GM19395 (cell line): ENCODE data around the gene EPS15.

Experiments used
- ATAC-seq: cut with Tn5 transposase; IDR thresholded peaks from one replicate; pipeline ENCODE4 v1.9.1; 2021; ENCODE audit warnings: mild to moderate bottlenecking, moderate library complexity; ENCODE audit not compliant: unreplicated experiment

EPS15 gene

GRCh38 chr1:51515982-51516648 lies 3.0 kb downstream of the EPS15 start:
- no peak for ATAC-seq

DNA sequence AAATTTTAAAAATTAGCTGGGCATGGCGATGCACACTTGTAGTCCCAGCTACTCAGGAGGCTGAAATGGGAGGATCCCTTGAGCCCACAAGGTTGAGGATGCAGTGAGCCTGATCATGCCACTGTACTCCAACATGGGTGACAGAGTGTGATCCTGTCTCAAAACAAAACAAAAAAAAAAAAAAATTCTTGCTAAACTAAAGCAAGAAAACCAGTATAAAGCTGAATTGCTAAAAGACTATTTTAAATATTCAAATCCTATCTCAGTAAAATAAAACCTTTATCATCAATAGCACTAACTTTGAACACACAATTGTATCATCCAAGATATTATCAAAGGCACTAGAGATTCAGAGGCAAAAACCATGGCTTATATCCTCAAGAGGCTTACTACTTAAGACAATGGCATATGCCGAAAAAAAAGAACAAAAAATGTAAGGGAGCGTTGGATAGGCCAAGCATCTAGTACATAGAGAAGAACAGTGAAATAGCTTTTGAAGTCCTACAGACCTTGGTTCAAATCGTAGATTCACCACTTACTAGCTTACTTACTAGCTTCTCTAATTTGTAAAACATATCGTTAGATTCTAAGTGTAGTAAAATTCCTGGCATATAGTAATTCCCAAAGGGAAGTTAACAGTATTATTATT lies 3.6 kb downstream of the EPS15 start:
- ATAC-seq: no peak

GRCh38 chr1:51514733-51515132 lies 4.3 kb downstream of the EPS15 start:
- no peak for ATAC-seq

GRCh38 chr1:51512606-51513005 lies 6.5 kb downstream of the EPS15 start:
- ATAC-seq: peak; percentile 38

DNA sequence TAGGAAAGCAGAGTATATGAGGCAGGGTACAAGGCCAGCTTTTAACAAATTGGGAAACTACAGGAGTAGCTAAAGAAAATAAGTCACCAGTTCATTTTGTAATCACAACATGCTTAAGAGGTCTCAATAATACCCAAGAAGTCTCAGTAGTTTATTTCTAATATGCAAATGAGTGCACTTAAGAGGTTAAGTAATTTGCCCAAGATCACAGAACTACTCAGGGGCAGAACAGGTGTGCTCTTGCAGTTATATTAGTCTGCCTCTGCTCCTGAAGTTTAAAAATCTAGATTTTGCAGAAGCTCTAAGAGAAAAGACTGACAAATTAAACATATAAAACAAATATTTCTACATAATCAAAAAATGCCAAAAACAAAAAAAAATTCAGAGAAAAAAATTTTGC lies 6.9 kb downstream of the EPS15 start:
- ATAC-seq: no peak

DNA sequence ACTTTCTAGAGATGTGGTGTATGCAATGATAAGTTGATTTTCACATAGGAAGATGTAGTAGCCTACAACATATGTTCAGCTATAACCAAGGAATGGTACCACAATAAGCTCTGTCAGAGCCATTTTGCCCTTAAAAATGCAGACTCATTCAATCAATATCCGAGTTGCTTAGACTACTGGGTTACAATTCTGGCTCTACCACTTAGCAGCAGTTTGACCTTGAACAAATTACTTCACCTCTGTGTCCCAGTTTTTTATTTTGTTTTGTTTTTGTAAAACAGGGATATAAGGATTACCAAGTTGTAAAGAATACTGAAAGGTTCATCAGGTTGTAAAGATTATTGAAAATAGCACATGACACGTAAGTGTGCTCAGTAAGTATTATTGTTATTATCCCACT lies 9.3 kb downstream of the EPS15 start:
- ATAC-seq: no peak

DNA sequence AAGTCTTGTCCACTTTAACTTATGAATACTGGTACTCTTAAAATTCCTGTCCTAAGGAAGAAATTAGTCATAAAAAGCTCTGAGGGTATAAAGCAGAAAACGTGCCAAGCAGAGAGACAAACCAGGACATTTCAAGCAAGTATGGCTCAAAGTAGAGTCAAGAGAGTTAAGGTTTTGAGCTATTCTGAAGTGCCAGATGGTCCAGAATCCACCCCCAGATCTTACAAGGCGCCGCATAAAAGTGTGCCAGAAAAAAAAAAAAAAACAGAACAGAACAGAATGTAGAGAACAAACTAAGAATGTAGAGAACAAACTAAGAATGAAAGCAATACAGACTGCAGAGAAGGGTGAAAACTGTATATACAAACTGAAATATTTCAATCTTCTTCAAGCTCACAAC lies 12.5 kb downstream of the EPS15 start:
- ATAC-seq: peak; percentile 58

- peak; percentile 47 for ATAC-seq
These were observed 14.1 kb downstream of the EPS15 start for GRCh38 chr1:51504806-51505525.

DNA sequence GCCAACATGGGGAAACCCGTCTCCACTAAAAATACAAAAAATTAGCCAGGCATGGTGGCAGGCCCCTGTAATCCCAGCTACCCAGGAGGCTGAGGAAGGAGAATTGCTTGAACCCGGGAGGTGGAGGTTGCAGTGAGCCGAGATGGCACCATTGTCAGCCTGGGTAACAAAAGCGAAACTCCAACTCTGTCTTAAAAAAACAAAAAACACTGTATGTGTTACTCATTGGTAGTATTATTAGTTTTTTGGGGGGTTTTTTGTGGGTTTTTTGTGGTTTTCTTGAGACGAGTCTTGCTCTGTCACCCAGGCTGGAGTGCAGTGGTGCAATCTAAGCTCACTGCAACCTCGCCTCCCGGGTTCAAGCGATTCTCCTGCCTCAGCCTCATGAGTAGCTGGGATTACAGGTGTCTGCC lies 17.8 kb downstream of the EPS15 start:
- ATAC-seq: peak; percentile 74

DNA sequence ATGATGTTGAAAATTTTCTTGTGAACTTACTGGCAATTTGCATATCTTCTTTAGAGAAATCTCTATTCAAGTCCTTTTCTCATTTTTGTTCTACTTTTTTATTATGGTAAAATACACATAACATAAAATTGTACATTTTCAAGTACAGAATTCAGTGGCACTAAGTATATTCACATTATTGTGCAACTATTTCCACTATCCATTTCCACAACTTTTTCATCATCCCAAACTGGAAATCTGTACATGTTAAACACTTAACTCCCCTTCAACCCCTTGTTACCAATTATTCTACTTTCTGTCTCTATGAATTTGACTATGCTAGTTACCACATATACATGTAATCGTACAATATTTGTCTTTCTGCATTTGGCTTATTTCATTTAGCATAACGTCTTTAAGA lies 19.4 kb downstream of the EPS15 start:
- ATAC-seq: no peak

DNA sequence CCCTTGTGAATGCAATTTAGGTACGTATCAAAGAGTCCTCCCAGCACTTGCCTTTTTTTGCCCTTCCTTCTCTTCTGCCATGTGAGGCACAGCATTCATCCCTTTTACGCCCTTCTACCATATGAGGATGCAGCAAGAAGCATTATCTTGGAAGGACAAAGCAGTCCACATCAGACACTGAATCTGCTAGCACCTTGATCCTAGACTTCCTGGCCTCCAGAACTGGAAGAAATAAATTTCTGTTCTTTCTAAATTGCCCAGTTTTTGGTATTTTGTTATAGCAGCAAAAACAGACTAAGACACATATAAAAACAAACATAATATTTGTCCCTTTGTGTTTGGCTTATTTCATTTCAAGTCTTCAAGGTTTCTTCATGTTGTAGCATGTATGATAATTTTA lies 20.1 kb downstream of the EPS15 start:
- ATAC-seq: no peak

DNA sequence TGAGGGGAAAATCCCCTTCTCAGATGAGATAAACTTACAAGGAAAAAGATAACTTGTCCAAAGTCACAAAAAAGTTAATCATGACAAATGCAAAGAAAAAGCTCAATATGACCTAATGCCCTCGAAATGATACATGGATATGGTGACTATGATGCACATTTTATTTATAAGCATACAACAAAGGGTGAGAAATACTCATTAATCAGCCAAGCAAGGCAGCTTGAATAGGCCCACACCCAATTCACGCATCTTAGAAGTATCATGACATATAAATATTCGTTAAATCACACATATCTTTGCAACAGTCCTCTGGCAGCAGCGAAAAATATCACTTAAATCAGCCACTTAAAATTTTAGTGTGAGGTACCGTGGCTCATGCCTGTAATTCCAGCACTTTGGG lies 21.7 kb downstream of the EPS15 start:
- no peak for ATAC-seq

- no peak for ATAC-seq
These were observed 24.8 kb downstream of the EPS15 start for GRCh38 chr1:51494138-51494830.

DNA sequence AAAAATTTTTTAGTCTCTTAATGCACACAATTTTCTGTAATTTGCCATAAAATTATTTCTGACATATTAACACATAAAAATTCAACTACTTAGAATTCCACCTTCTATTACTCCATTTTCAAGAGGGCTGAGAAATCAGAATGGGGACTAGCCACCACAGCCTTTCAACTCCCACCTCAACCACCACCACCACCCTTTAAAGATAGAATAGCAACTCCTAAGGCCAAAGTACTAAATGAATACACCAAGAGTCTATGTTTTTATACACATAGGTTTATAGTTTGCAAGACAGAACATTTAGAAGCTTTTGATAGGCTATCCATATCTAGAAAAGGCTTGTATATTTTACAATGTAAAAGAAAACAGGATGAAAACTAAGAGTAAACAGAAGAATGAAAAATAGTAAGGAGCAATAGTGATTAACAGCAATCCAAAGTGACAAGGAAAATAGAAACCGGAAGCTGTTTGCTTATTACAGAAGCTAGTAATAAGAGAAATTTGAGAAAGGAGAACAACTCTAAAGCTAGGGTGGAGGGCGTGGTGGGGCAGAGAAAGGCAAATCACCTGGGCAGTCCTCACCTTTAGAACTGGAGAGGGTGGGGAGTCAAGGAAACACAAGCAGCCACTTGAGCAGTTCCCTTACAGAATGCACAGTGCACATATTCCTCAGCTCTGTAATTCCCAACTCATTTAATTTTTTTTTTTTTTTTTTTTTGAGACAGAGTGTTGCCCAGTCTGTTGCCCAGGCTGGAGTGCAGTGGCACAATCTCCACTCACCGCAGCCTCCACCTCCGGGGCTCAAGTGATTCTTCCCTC lies 27.7 kb downstream of the EPS15 start:
- ATAC-seq: peak; percentile 63

DNA sequence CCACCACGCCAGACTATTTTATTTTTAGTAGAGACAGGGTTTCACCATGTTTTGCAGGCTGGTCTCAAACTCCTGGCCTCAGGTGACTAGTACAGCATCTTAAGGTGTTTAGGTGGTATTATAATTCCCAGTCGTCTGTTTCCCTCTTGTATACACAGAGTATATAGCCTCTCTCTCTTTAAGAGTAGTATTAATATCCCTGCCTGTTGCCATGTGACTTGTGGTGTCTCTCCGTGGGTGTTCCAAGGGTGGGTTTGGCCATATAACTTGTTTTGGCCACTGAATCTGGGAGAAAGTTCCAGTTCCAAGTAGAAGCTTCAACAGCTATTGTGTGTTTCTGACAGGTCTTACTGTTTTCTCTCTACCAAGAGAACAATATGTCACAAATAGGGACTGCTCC lies 29.6 kb downstream of the EPS15 start:
- ATAC-seq: no peak

DNA sequence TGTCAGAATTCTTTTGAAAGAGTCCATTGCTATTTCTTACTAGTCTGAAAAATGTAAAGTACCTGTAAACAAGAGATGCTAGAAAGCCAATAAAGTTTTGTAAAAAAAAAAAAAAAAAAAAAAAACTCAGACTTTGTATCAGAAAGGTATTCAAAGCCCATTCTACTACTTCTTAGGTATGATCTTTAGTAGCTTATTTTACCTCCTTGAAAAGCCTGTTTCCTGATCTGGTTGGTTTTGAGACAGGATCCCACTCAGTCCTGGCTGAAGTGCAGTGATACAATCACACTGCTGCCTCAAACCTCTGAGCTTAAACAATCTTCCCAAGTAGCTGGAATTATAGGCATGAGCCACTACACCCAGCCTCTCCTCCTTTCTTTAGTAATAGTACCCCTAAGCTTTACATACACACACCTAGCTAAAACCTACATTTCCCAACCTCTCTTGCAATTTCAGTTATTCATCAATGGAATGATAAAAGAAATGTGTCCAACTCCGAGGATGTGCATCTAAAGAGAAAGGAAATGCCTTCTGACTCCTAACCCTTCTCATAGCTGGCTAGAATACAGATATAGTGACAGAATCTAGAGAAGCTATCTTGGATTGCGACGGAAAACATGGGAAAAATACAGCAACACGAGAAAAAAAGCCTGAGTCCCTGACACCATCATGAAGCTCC lies 30.6 kb downstream of the EPS15 start:
- no peak for ATAC-seq

DNA sequence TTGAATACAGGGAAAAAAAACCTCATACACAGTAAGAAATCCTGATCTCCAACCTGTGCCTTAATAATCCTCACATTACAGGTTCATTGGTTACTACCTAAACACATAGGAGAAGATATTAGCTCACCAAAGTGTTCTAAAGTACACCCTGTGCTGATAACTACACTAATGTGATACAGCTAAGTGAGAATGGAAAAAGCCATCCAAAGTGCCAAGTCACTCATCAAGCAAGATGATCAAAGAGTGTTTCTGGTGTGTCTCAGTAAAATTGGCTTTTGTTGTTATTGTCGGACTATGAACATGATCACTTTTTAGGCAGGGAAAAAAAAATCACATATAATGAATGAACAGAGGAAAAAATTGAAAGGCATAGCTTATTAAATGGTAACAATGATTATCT lies 31.4 kb downstream of the EPS15 start:
- ATAC-seq: no peak

GRCh38 chr1:51484591-51484990 lies 34.5 kb downstream of the EPS15 start:
- no peak for ATAC-seq

- no peak for ATAC-seq
These were observed 36.2 kb downstream of the EPS15 start for GRCh38 chr1:51482881-51483280.
